ENCODE measurements around the gene CAD. TPM values are rescaled to one million over a fixed set of nuclear protein-coding genes. Genes with fewer than 3 reads are reported as not detected.

Gene CAD
- total RNA-seq, 1 experiment from 2014 or later = 114 TPM

GRCh38 chr2:27201675-27202074 lies 15.5 kb upstream of the CAD start:
- intact Hi-C loops (cut with micrococcal nuclease) = no loop called here
- TF ChIP-seq, protein P1, sequence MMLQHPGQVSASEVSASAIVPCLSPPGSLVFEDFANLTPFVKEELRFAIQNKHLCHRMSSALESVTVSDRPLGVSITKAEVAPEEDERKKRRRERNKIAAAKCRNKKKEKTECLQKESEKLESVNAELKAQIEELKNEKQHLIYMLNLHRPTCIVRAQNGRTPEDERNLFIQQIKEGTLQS (IDR thresholded peaks at IDR 0.05) = no peak
- TF ChIP-seq CEBPB (IDR thresholded peaks at IDR 0.05; ENCODE audit: low read depth) (no peak), YY1 (IDR thresholded peaks at IDR 0.05; ENCODE audit: extremely low read depth, insufficient replicate concordance, low read depth, low read length) (no peak), TCF7L2 (IDR thresholded peaks at IDR 0.05; ENCODE audit: borderline replicate concordance, extremely low read depth, insufficient read depth, insufficient read length) (no peak), SP1 (IDR thresholded peaks at IDR 0.05; ENCODE audit: low read depth) (no peak), MAX (IDR thresholded peaks at IDR 0.05) (no peak), EZH2phosphoT487 (IDR thresholded peaks at IDR 0.05; ENCODE audit: borderline replicate concordance) (no peak), CBX3 (IDR thresholded peaks at IDR 0.05; ENCODE audit: low read depth) (no peak), POLR2A (IDR thresholded peaks at IDR 0.05; ENCODE audit: borderline replicate concordance, extremely low read depth, insufficient read depth, insufficient read length) (no peak), RAD21 (IDR thresholded peaks at IDR 0.05; ENCODE audit: low read depth) (no peak), ZFX (IDR thresholded peaks at IDR 0.05) (no peak), ZNF274 (IDR thresholded peaks at IDR 0.05; ENCODE audit: low read depth, low read length) (no peak), FOSL1 (IDR thresholded peaks at IDR 0.05; ENCODE audit: low read depth) (no peak), EZH2 (IDR thresholded peaks at IDR 0.05) (no peak), SRF (IDR thresholded peaks at IDR 0.05; ENCODE audit: low read depth) (no peak), ZBTB33 (IDR thresholded peaks at IDR 0.05; ENCODE audit: extremely low read depth, insufficient replicate concordance, low read length) (no peak), REST (IDR thresholded peaks at IDR 0.05; ENCODE audit: low read depth) (no peak), SIN3A (IDR thresholded peaks at IDR 0.05; ENCODE audit: low read depth) (no peak), CTCF (IDR thresholded peaks at IDR 0.05 in 2 of 3, conservative IDR thresholded peaks at IDR 0.05 in 1 of 3; ENCODE audit: borderline replicate concordance in 1 of 3, insufficient read depth in 1 of 3, low read depth in 2 of 3, low read length in 2 of 3) (no peak), POLR2AphosphoS5 (IDR thresholded peaks at IDR 0.05; ENCODE audit: low read depth, low read length) (no peak)
- Histone ChIP-seq H3K4me2 (ENCODE audit: low read length) (no peak overlapping the region), H2AFZ (ENCODE audit: low read depth, low read length, poor library complexity, severe bottlenecking) (no peak overlapping the region), H3K4me3 (replicated peaks in 1 of 2; ENCODE audit: low read depth in 1 of 2, low read length in 2 of 2) (no peak overlapping the region), H3K9me2 (ENCODE audit: insufficient read depth) (no peaks in the 10 kb centered on the region), H3K4me1 (ENCODE audit: control insufficient read depth in 1 of 2, insufficient read depth in 2 of 2, low read length in 2 of 2) (no peaks in the 10 kb centered on the region), H3K9me3 (ENCODE audit: control insufficient read depth in 1 of 2, insufficient read depth in 1 of 2, low read depth in 1 of 2, low read length in 2 of 2) (no peaks in the 10 kb centered on the region), H3K79me2 (ENCODE audit: insufficient read depth, low read length) (no peaks in the 10 kb centered on the region), H3K36me3 (ENCODE audit: control insufficient read depth in 1 of 2, insufficient read depth in 2 of 2, low read length in 2 of 2) (peaks cover 17 to 50% of the 10 kb centered on the region in 2 experiments; a peak in 2 of 4 replicates), H4K20me1 (ENCODE audit: insufficient read depth) (no peaks in the 10 kb centered on the region), H3K27me3 (ENCODE audit: insufficient read depth, low read length) (no peaks in the 10 kb centered on the region), H3K9ac (ENCODE audit: low read length) (no peak overlapping the region), H3K27ac (ENCODE audit: low read depth, low read length) (no peak overlapping the region)
- no TSS peak for BruUV-seq (replicated peaks)
- no peak for ATAC-seq
- ChIA-PET CTCF (no interaction called here), POLR2A (interaction anchor here (0.7 kb wide), 1 partner anchor 10 kb away, joined by 5 read pairs; no protein-coding TSS in a partner anchor), RAD21 (ENCODE audit: low non-redundant PET in 1 of 2, low total read pairs in 2 of 2, uncharacterized antibody in 2 of 2, unreplicated experiment in 2 of 2) (no interaction called here)
- no peak for DNase-seq (ENCODE audit: low read depth, low spot score)

All from HCT116 (cell line).